GM12878 (cell line): ENCODE measurements around the gene MRPL55. TPM values are rescaled to one million over a fixed set of nuclear protein-coding genes. Genes with fewer than 3 reads are reported as not detected.

Source experiments
- ATAC-seq: fragments of 200-7000 bp; cut with Tn5 transposase; 3 replicates; pipeline ENCODE4 v1.9.1; 2020; ENCODE audit warnings: mild to moderate bottlenecking, moderate library complexity
- BruUV-seq: library from RNA; stranded (reverse); fragments of 400-500 nt; replicated peaks from 2 replicates; lab custom pipeline; 2021; lab: Mats Ljungman, UMichigan
- CTCF ChIA-PET: fragments of 300-600 bp; sonication (Branson Sonifier 250); formaldehyde crosslinking; extraction: SDS; loops from one replicate; lab custom pipeline; 2021; ENCODE audit warnings: inconsistent platforms; lab: Yijun Ruan, JAX
- POLR2A ChIA-PET: fragments of 350-600 bp; formaldehyde crosslinking; extraction: SDS; loops from one replicate; lab custom pipeline; 2021; ENCODE audit warnings: inconsistent platforms; lab: Charles Lee
- RAD21 ChIA-PET: fragments of 300-600 bp; sonication (Branson Sonifier 250); formaldehyde crosslinking; loops from one replicate; lab custom pipeline; 2023; ENCODE audit warnings: antibody characterized with exemption; ENCODE audit not compliant: unreplicated experiment; lab: Charles Lee
- SMC1A ChIA-PET: fragments of 300-600 bp; sonication (Branson Sonifier 250); formaldehyde crosslinking; loops from one replicate; lab custom pipeline; 2023; ENCODE audit not compliant: unreplicated experiment, uncharacterized antibody; lab: Charles Lee
- DNase-seq: peaks from one replicate; pipeline ENCODE4 v3.0.0-alpha.2; 2011; ENCODE audit warnings: low read depth, low spot score
- FAIRE-seq: peaks from 3 replicates; lab custom pipeline; 2011; peaks lifted over from hg19 to GRCh38; lab: Jason Lieb, UNC
- H2AFZ ChIP-seq: 2 replicates; pipeline ENCODE4 v1.6.0; 2011; ENCODE audit warnings: low read depth, low read length, control low read depth; ENCODE audit not compliant: control insufficient read depth
- H3K27ac ChIP-seq: 2 replicates; pipeline ENCODE4 v1.5.1; 2011; ENCODE audit warnings: control low read depth; ENCODE audit not compliant: control insufficient read depth, insufficient read depth
- H3K27me3 ChIP-seq, 2 experiments: replicated peaks in 1 of 2; 2 replicates each; pipeline versions ENCODE4 v1.6.0 to v1.6.1; 2011; ENCODE audit warnings: low read length in 1 of 2; ENCODE audit not compliant: control insufficient read depth in 2 of 2, insufficient read depth in 2 of 2
- H3K36me3 ChIP-seq, 2 experiments: 2 replicates each; pipeline ENCODE4 v1.5.1; 2011; ENCODE audit warnings: low read length in 1 of 2; ENCODE audit not compliant: control insufficient read depth in 2 of 2, insufficient read depth in 2 of 2
- H3K4me1 ChIP-seq: 2 replicates; pipeline ENCODE4 v1.6.1; 2011; ENCODE audit warnings: mild to moderate bottlenecking, low read length, moderate library complexity, mixed read lengths; ENCODE audit not compliant: control insufficient read depth, insufficient read depth
- H3K4me2 ChIP-seq: 2 replicates; pipeline ENCODE4 v1.6.0; 2011; ENCODE audit warnings: control low read depth; ENCODE audit not compliant: control insufficient read depth, insufficient read depth
- H3K4me3 ChIP-seq: fragments of 200-600 bp; sonication (generic); 2 replicates; pipeline ENCODE4 v1.5.1; 2016
- H3K79me2 ChIP-seq: 2 replicates; pipeline ENCODE4 v1.6.0; 2011; ENCODE audit warnings: low read length; ENCODE audit not compliant: control insufficient read depth, insufficient read depth
- H3K9ac ChIP-seq: 2 replicates; pipeline ENCODE4 v1.8.0; 2011; ENCODE audit warnings: low read length, control low read depth, mixed read lengths; ENCODE audit not compliant: control insufficient read depth, insufficient read depth
- H3K9me3 ChIP-seq: replicated peaks from 3 replicates; pipeline ENCODE4 v1.5.1; 2011; ENCODE audit warnings: mild to moderate bottlenecking, low read length; ENCODE audit not compliant: control insufficient read depth, insufficient read depth
- H4K20me1 ChIP-seq: 2 replicates; pipeline ENCODE4 v1.6.0; 2011; ENCODE audit not compliant: control insufficient read depth, insufficient read depth
- CBX3 ChIP-seq: fragments of 200-600 bp; sonication (generic); IDR thresholded peaks from 2 replicates; pipeline ENCODE4 v1.6.1; 2016; ENCODE audit warnings: low read depth, borderline replicate concordance
- CREM ChIP-seq: IDR thresholded peaks from 2 replicates; pipeline ENCODE4 v1.6.1; 2014; ENCODE audit warnings: antibody characterized with exemption, low read depth
- CTCF ChIP-seq, 3 experiments: IDR thresholded peaks in 2 of 3; conservative IDR thresholded peaks in 1 of 3; 2 replicates each; pipeline ENCODE4 v1.5.1; 2011; ENCODE audit warnings: low read depth in 3 of 3, low read length in 3 of 3, mild to moderate bottlenecking in 3 of 3, control low read depth in 2 of 3, moderate library complexity in 2 of 3, inconsistent platforms in 1 of 3, mixed read lengths in 1 of 3; ENCODE audit not compliant: control insufficient read depth in 2 of 3, insufficient read depth in 1 of 3; ENCODE audit errors: extremely low read depth in 1 of 3
- DPF2 ChIP-seq: fragments of 450-650 bp; IDR thresholded peaks from 2 replicates; pipeline ENCODE4 v1.6.1; 2017; ENCODE audit warnings: mild to moderate bottlenecking
- FOS ChIP-seq: IDR thresholded peaks from 3 replicates; pipeline ENCODE4 v1.6.1; 2011; ENCODE audit warnings: borderline replicate concordance; ENCODE audit not compliant: insufficient read length; ENCODE audit errors: extremely low read depth
- KDM1A ChIP-seq: fragments of 200-600 bp; sonication (generic); IDR thresholded peaks from 2 replicates; pipeline ENCODE4 v1.6.1; 2016; ENCODE audit warnings: borderline replicate concordance
- NR2F1 ChIP-seq: fragments of 450-650 bp; conservative IDR thresholded peaks from 2 replicates; pipeline ENCODE4 v1.6.1; 2017; ENCODE audit warnings: mild to moderate bottlenecking
- POLR2AphosphoS5 ChIP-seq: IDR thresholded peaks from 2 replicates; pipeline ENCODE4 v1.6.1; 2011; ENCODE audit warnings: mild to moderate bottlenecking, low read length, inconsistent platforms
- REST ChIP-seq: IDR thresholded peaks from 2 replicates; pipeline ENCODE4 v1.6.1; 2012; ENCODE audit warnings: mild to moderate bottlenecking, low read depth, low read length
- SMARCA5 ChIP-seq: fragments of 450-650 bp; IDR thresholded peaks from 2 replicates; pipeline ENCODE4 v1.6.1; 2017; ENCODE audit warnings: mild to moderate bottlenecking
- TCF7 ChIP-seq: IDR thresholded peaks from 2 replicates; pipeline ENCODE4 v1.6.1; 2014; ENCODE audit warnings: antibody characterized with exemption, borderline replicate concordance
- ZBTB11 ChIP-seq: fragments of 450-650 bp; formaldehyde crosslinking; IDR thresholded peaks from 2 replicates; pipeline ENCODE4 v1.5.0; 2022; ENCODE audit warnings: mild to moderate bottlenecking, missing genetic modification characterization
- WGBS: methylation state at CpG from one replicate; pipeline ENCODE4 v1.1.6; 2016; ENCODE audit warnings: low lambda C conversion rate; ENCODE audit not compliant: insufficient replicate concordance, insufficient coverage; ENCODE audit errors: missing lambda C conversion rate; 5-methylcytosine and 5-hydroxymethylcytosine counted together
- in situ Hi-C: fragments of 300-500 bp; cut with MboI; formaldehyde crosslinking; loops from 9 replicates; pipeline ENCODE4 v1.14.3; 2018; ENCODE audit warnings: mixed read lengths
- intact Hi-C: fragments of 100-400 bp; cut with micrococcal nuclease; formaldehyde crosslinking; loops from one replicate; pipeline ENCODE4 v1.14.2; 2022; ENCODE audit not compliant: unreplicated experiment
- polyA plus RNA-seq, 11 experiments: library from polyadenylated mRNA; depleted of rRNA in 4 of 11; unstranded in 6 of 11; stranded (reverse) in 5 of 11; fragments of >200 nt; fragmentation: Nextera tagmentation in 4 of 11; fragmentation: Illumina TruSeq in 1 of 11; extraction: Ambion mirVana in 4 of 11; extraction: Trizol in 1 of 11; gene quantifications; 1 replicate in 1 of 11; 2 replicates in 10 of 11; pipeline versions ENCODE4 v1.2.1 to v1.2.3, GENCODE V29; 2011 to 2016; ENCODE audit warnings: inconsistent platforms in 2 of 11, missing spikeins in 2 of 11, low read depth in 1 of 11
- total RNA-seq, 4 experiments: library from RNA; depleted of rRNA in 3 of 4; stranded (reverse); fragments of >200 nt in 3 of 4; fragmentation: Illumina TruSeq in 1 of 4; extraction: Trizol in 1 of 4; gene quantifications; 2 replicates each; pipeline versions ENCODE4 v1.2.1 to v1.2.3, GENCODE V29; 2013 to 2021

MRPL55 gene
- total and polyA plus RNA-seq, 10 of the 15 experiments (the other 5 are each of a cell fraction or from before 2014, with no cell fraction given): 15.1 to 143 (median 55.8) TPM

- SMC1A ChIA-PET: no interaction called here
- BruUV-seq: TSS peak; percentile 48
- Histone ChIP-seq H4K20me1 (no peaks in the 10 kb centered on the region), H3K27ac (peak within 1 kb of the TSS; percentile 69), H3K27me3 (no peaks in the 10 kb centered on the region), H3K36me3 (peaks cover 7 to 24% of the 10 kb centered on the region in 2 experiments; a peak in 3 of 4 replicates), H3K4me3 (peak within 1 kb of the TSS; percentile 87), H3K4me2 (peak within 1 kb of the TSS; percentile 66), H3K9me3 (no peaks in the 10 kb centered on the region), H3K4me1 (peaks cover 12% of the 10 kb centered on the region), H2AFZ (peak within 1 kb of the TSS; percentile 95), H3K79me2 (peaks cover 15% of the 10 kb centered on the region), H3K9ac (peak within 1 kb of the TSS; percentile 75)
- WGBS: under 1% methylated on average over 85 of the region's 104 CpGs
- RAD21 ChIA-PET: no interaction called here
- in situ Hi-C loops (no loop called here), intact Hi-C loops (loop anchor here (2.0 kb wide), 1 partner anchor 18 kb away; no protein-coding TSS in a partner anchor)
- POLR2A ChIA-PET: interaction anchor here (1.9 kb wide), 1 partner anchor 62 kb away, joined by 4 read pairs; the partner anchor contains the start of gene IBA57
- peak; percentile 66 for DNase-seq
- CTCF ChIA-PET: interaction anchor here (0.6 to 1.0 kb wide), 2 partner anchors 8 to 28 kb away, joined by 3 to 4 read pairs; no protein-coding TSS in a partner anchor
- no peak for FAIRE-seq
- ATAC-seq: peak; percentile 87
- TF ChIP-seq REST (no peak), KDM1A (no peak), SMARCA5 (peak; percentile 52; the same call in 1 of the 2 replicates), DPF2 (peak; percentile 74; the same call in 1 of the 2 replicates), CTCF (IDR thresholded peaks at IDR 0.05 in 2 of 3, conservative IDR thresholded peaks at IDR 0.05 in 1 of 3; ENCODE audit: control insufficient read depth in 2 of 3, extremely low read depth in 1 of 3, insufficient read depth in 1 of 3, low read depth in 3 of 3, low read length in 3 of 3) (no peak), CBX3 (no peak), ZBTB11 (no peak), FOS (no peak), NR2F1 (peak; percentile 60; the same call in 1 of the 2 replicates), CREM (peak; percentile 99), POLR2AphosphoS5 (peak; percentile 43; the same call in 1 of the 2 replicates), TCF7 (no peak)
These were observed 6.1 kb downstream of the MRPL55 start, which contains the start of gene C1orf35 for GRCh38 chr1:228102791-228103620. C1orf35 (minus strand) TSS chr1:228103325; CDS start chr1:228103227, 98 bp downstream.
